Measurements from ENCODE around the gene LEAP2. TPM values are rescaled to one million over a fixed set of nuclear protein-coding genes. Genes with fewer than 3 reads are reported as not detected.
"Not testable (repeated sequence)": the region's sequence is repeated elsewhere in the genome, so short reads cannot be mapped to it uniquely, and the experiment has no call there.

Gene LEAP2
- total RNA-seq, 1 experiment from 2014 or later, result 2.3 TPM

DNA sequence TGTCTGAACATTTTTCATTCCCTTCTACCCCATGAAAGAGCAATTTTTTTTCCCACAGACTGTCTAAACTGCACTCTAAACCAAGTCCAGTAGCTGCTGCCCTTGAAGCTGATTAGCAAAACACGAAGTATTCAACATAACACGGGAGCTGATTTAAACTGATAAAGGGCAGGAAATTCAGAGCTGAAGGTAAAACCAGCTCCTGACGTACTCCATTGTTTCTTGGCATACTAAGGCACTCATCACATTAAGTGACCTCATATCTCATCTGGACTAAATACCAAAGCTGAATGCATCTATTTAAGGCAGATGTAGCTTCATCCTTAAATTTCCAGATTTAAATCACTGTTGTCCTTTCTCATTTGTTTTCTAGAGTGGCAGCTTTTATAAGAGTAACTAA, 19.2 kb upstream of the LEAP2 start:
- Mint-ChIP-seq H3K36me3 (ENCODE audit: insufficient read depth, unreplicated experiment) (no peaks in the 10 kb centered on the region), H3K27me3 (ENCODE audit: unreplicated experiment) (no peaks in the 10 kb centered on the region), H3K9me3 (ENCODE audit: low read depth, unreplicated experiment) (no peaks in the 10 kb centered on the region), H3K4me1 (ENCODE audit: low read depth, unreplicated experiment) (peaks cover 10% of the 10 kb centered on the region), H3K4me3 (ENCODE audit: low read depth, unreplicated experiment) (no peak overlapping the region), H3K27ac (ENCODE audit: unreplicated experiment) (no peak overlapping the region)
- no peak for DNase-seq
- TF ChIP-seq, protein P1, sequence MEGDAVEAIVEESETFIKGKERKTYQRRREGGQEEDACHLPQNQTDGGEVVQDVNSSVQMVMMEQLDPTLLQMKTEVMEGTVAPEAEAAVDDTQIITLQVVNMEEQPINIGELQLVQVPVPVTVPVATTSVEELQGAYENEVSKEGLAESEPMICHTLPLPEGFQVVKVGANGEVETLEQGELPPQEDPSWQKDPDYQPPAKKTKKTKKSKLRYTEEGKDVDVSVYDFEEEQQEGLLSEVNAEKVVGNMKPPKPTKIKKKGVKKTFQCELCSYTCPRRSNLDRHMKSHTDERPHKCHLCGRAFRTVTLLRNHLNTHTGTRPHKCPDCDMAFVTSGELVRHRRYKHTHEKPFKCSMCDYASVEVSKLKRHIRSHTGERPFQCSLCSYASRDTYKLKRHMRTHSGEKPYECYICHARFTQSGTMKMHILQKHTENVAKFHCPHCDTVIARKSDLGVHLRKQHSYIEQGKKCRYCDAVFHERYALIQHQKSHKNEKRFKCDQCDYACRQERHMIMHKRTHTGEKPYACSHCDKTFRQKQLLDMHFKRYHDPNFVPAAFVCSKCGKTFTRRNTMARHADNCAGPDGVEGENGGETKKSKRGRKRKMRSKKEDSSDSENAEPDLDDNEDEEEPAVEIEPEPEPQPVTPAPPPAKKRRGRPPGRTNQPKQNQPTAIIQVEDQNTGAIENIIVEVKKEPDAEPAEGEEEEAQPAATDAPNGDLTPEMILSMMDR (IDR thresholded peaks at IDR 0.05; ENCODE audit: unreplicated experiment), result no peak
- intact Hi-C loops (cut with micrococcal nuclease; ENCODE audit: unreplicated experiment), result no loop called here
- CTCF ChIA-PET, result interaction anchor here (0.6 to 0.9 kb wide), 2 partner anchors 14 to 47 kb away, joined by 3 read pairs; no protein-coding TSS in a partner anchor
- BruUV-seq (replicated peaks), result no TSS peak

DNA sequence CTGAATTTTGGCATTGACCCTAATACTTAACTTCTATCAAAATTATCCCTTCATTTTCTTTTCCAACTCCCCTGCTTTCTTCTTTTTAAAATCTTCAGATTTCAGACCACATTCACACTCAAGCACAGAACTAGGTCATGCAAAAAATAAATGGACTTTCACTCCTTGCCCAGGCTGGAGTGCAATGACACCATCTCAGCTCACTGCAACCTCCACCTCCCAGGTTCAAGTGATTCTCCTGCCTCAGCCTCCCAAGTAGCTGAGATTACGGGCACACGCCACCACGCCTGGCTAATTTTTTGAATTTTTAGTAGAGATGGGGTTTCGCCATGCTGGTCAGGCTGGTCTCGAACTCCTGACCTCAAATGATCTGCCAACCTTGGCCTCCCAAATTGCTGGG, 18.5 kb upstream of the LEAP2 start:
- H3K4me1 Mint-ChIP-seq (ENCODE audit: low read depth, unreplicated experiment); H3K27me3 Mint-ChIP-seq (ENCODE audit: unreplicated experiment); H3K36me3 Mint-ChIP-seq (ENCODE audit: insufficient read depth, unreplicated experiment); DNase-seq; H3K4me3 Mint-ChIP-seq (ENCODE audit: low read depth, unreplicated experiment); H3K27ac Mint-ChIP-seq (ENCODE audit: unreplicated experiment); CTCF ChIA-PET; intact Hi-C loops (cut with micrococcal nuclease; ENCODE audit: unreplicated experiment); H3K9me3 Mint-ChIP-seq (ENCODE audit: low read depth, unreplicated experiment); BruUV-seq (replicated peaks): not testable (repeated sequence)

GRCh38 chr5:132856011-132856410, 17.5 kb upstream of the LEAP2 start:
- Mint-ChIP-seq H3K36me3 (ENCODE audit: insufficient read depth, unreplicated experiment) (no peaks in the 10 kb centered on the region), H3K9me3 (ENCODE audit: low read depth, unreplicated experiment) (no peaks in the 10 kb centered on the region), H3K27ac (ENCODE audit: unreplicated experiment) (no peak overlapping the region), H3K4me3 (ENCODE audit: low read depth, unreplicated experiment) (no peak overlapping the region), H3K4me1 (ENCODE audit: low read depth, unreplicated experiment) (no peaks in the 10 kb centered on the region), H3K27me3 (ENCODE audit: unreplicated experiment) (no peaks in the 10 kb centered on the region)
- intact Hi-C loops (cut with micrococcal nuclease; ENCODE audit: unreplicated experiment), result no loop called here
- TF ChIP-seq, protein P1 (IDR thresholded peaks at IDR 0.05; ENCODE audit: unreplicated experiment), result no peak
- DNase-seq, result no peak
- CTCF ChIA-PET, result no interaction called here
- BruUV-seq (replicated peaks), result no TSS peak

GRCh38 chr5:132859889-132860437, 13.5 kb upstream of the LEAP2 start:
- CTCF ChIA-PET, result no interaction called here
- DNase-seq, result no peak
- H3K4me1 Mint-ChIP-seq (ENCODE audit: low read depth, unreplicated experiment), result no peaks in the 10 kb centered on the region
- no peak overlapping the region for H3K27ac Mint-ChIP-seq (ENCODE audit: unreplicated experiment)
- intact Hi-C loops (cut with micrococcal nuclease; ENCODE audit: unreplicated experiment), result no loop called here
- no peaks in the 10 kb centered on the region for H3K36me3 Mint-ChIP-seq (ENCODE audit: insufficient read depth, unreplicated experiment)
- TF ChIP-seq, protein P1 (IDR thresholded peaks at IDR 0.05; ENCODE audit: unreplicated experiment), result no peak
- no TSS peak for BruUV-seq (replicated peaks)
- H3K27me3 Mint-ChIP-seq (ENCODE audit: unreplicated experiment), result no peaks in the 10 kb centered on the region
- H3K9me3 Mint-ChIP-seq (ENCODE audit: low read depth, unreplicated experiment), result no peaks in the 10 kb centered on the region
- H3K4me3 Mint-ChIP-seq (ENCODE audit: low read depth, unreplicated experiment), result no peak overlapping the region

GRCh38 chr5:132860742-132861141, 12.7 kb upstream of the LEAP2 start:
- CTCF ChIA-PET, result no interaction called here
- intact Hi-C loops (cut with micrococcal nuclease; ENCODE audit: unreplicated experiment), result no loop called here
- H3K9me3 Mint-ChIP-seq (ENCODE audit: low read depth, unreplicated experiment), result no peaks in the 10 kb centered on the region
- H3K27ac Mint-ChIP-seq (ENCODE audit: unreplicated experiment), result no peak overlapping the region
- no peak for DNase-seq
- H3K36me3 Mint-ChIP-seq (ENCODE audit: insufficient read depth, unreplicated experiment), result peaks cover under 1% of the 10 kb centered on the region
- H3K4me1 Mint-ChIP-seq (ENCODE audit: low read depth, unreplicated experiment), result no peaks in the 10 kb centered on the region
- H3K4me3 Mint-ChIP-seq (ENCODE audit: low read depth, unreplicated experiment), result no peak overlapping the region
- no peaks in the 10 kb centered on the region for H3K27me3 Mint-ChIP-seq (ENCODE audit: unreplicated experiment)
- TF ChIP-seq, protein P1 (IDR thresholded peaks at IDR 0.05; ENCODE audit: unreplicated experiment), result no peak
- no TSS peak for BruUV-seq (replicated peaks)

Data from Calu3 (cell line).